HepG2 (cell line): ENCODE results near the gene C6orf15. TPM values are rescaled to one million over a fixed set of nuclear protein-coding genes. Genes with fewer than 3 reads are reported as not detected.

Experiments
- FIP1L1 ChIP-seq: fragments of 200-400 bp; formaldehyde crosslinking; IDR thresholded peaks from 2 replicates; pipeline ENCODE4 v1.6.1; 2018; ENCODE audit warnings: low read depth, mild to moderate bottlenecking, low read length, moderate library complexity, borderline replicate concordance; ENCODE audit not compliant: insufficient read depth
- PRDM15 ChIP-seq: sonication (generic); formaldehyde crosslinking; IDR thresholded peaks from 2 replicates; pipeline ENCODE4 v1.4.0; 2020; ENCODE audit warnings: missing genetic modification reagents
- REPIN1 ChIP-seq: sonication (generic); formaldehyde crosslinking; IDR thresholded peaks from 2 replicates; pipeline ENCODE4 v1.8.0; 2022; ENCODE audit warnings: missing genetic modification reagents, low read depth, mild to moderate bottlenecking, borderline replicate concordance
- SMAD3 ChIP-seq: sonication (generic); formaldehyde crosslinking; IDR thresholded peaks from 2 replicates; pipeline ENCODE4 v1.4.0; 2020; ENCODE audit warnings: missing genetic modification reagents
- ZBTB46 ChIP-seq: sonication (generic); formaldehyde crosslinking; IDR thresholded peaks from 2 replicates; pipeline ENCODE4 v1.4.0; 2020; ENCODE audit warnings: mild to moderate bottlenecking, missing genetic modification reagents, borderline replicate concordance
- ZNF292 ChIP-seq: sonication (generic); formaldehyde crosslinking; IDR thresholded peaks from 2 replicates; pipeline ENCODE4 v1.8.1; 2022; ENCODE audit warnings: mild to moderate bottlenecking, low read depth, missing genetic modification reagents, borderline replicate concordance
- ZNF407 ChIP-seq: sonication (generic); formaldehyde crosslinking; IDR thresholded peaks from one replicate; pipeline ENCODE4 v1.5.1; 2020; ENCODE audit warnings: mild to moderate bottlenecking, missing genetic modification reagents; ENCODE audit errors: not compliant biosample characterization
- ZNF441 ChIP-seq: sonication (generic); formaldehyde crosslinking; IDR thresholded peaks from 2 replicates; pipeline ENCODE4 v1.7.0; 2021; ENCODE audit warnings: missing genetic modification reagents, borderline replicate concordance
- ZNF724P ChIP-seq: sonication (generic); formaldehyde crosslinking; IDR thresholded peaks from 2 replicates; pipeline ENCODE4 v1.8.0; 2022; ENCODE audit warnings: missing genetic modification reagents, borderline replicate concordance
- polyA plus RNA-seq, 8 experiments: library from polyadenylated mRNA; depleted of rRNA in 3 of 8; stranded (reverse) in 7 of 8; unstranded in 1 of 8; fragments of >200 nt; fragmentation: Illumina TruSeq in 4 of 8; extraction: Trizol in 4 of 8; gene quantifications; 2 replicates each; pipeline versions ENCODE4 v1.2.1 to v1.2.3, GENCODE V29; 2011 to 2016; ENCODE audit warnings: low read depth in 4 of 8, missing spikeins in 1 of 8, mixed read lengths in 1 of 8; ENCODE audit not compliant: insufficient read depth in 1 of 8
- total RNA-seq, 5 experiments: library from RNA; depleted of rRNA; stranded (reverse); fragments of >200 nt; fragmentation: Illumina TruSeq; extraction: Trizol; gene quantifications; 2 replicates each; pipeline ENCODE4 v1.2.3, GENCODE V29; 2016; ENCODE audit warnings: low read depth in 1 of 5
- TF ChIP-seq, protein P1 (sequence below): sonication (generic); formaldehyde crosslinking; IDR thresholded peaks from 2 replicates; pipeline ENCODE4 v1.5.0; 2020; ENCODE audit warnings: missing genetic modification reagents, mild to moderate bottlenecking, borderline replicate concordance
- TF ChIP-seq, protein P2 (sequence below): sonication (generic); formaldehyde crosslinking; IDR thresholded peaks from 2 replicates; pipeline ENCODE4 v1.4.0; 2020; ENCODE audit warnings: missing genetic modification reagents

The C6orf15 gene
- total and polyA plus RNA-seq, 2 of the 13 experiments (the other 11 are each of a cell fraction or from before 2014, with no cell fraction given) = not detected

DNA sequence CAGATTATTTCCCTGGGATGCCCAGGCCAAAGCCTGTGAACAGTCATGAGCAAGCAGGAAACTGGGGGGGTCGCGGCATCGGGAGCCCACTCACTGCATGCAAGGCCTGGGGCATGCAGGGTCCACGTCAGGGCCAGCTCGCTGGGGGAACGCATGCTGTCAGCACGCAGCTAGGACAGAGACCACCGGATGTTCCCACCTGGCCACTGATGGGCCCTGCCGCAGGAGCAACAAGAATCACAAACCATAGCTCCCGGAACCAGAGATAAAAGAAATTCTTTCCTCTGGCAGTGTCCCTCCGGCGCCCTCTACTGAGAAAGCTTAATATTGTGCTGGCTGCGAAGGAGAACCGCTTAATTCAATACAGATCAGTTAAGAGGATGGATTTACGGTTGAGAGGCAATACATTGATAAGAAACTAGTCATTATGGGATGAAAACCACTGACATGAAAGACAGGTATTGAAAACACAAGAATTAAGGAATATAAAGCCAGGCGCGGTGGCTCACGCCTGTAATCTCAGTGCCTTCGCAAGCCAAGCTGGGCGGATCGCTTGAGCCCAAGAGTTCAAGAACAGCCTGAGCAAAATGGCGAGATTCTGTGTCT is 32.6 kb downstream of the C6orf15 start (continued):
- TF ChIP-seq, protein P1, sequence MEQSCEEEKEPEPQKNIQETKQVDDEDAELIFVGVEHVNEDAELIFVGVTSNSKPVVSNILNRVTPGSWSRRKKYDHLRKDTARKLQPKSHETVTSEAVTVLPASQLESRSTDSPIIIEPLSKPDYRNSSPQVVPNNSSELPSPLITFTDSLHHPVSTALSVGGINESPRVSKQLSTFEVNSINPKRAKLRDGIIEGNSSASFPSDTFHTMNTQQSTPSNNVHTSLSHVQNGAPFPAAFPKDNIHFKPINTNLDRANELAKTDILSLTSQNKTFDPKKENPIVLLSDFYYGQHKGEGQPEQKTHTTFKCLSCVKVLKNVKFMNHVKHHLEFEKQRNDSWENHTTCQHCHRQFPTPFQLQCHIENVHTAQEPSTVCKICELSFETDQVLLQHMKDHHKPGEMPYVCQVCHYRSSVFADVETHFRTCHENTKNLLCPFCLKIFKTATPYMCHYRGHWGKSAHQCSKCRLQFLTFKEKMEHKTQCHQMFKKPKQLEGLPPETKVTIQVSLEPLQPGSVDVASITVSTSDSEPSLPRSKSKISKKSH (CRISPR knock-in tag) = 0 out of 2 replicates have a peak, but pooled peaks have one; percentile 26
- TF ChIP-seq FIP1L1 (no peak), ZBTB46 (CRISPR knock-in tag) (no peak), ZNF724P (CRISPR knock-in tag) (no peak), ZNF441 (CRISPR knock-in tag) (no peak), SMAD3 (CRISPR knock-in tag) (no peak), PRDM15 (CRISPR knock-in tag) (no peak), ZNF407 (CRISPR knock-in tag) (no peak), ZNF292 (CRISPR knock-in tag) (no peak), REPIN1 (CRISPR knock-in tag) (0 out of 2 replicates have a peak, but pooled peaks have one; percentile 24)
- TF ChIP-seq, protein P2, sequence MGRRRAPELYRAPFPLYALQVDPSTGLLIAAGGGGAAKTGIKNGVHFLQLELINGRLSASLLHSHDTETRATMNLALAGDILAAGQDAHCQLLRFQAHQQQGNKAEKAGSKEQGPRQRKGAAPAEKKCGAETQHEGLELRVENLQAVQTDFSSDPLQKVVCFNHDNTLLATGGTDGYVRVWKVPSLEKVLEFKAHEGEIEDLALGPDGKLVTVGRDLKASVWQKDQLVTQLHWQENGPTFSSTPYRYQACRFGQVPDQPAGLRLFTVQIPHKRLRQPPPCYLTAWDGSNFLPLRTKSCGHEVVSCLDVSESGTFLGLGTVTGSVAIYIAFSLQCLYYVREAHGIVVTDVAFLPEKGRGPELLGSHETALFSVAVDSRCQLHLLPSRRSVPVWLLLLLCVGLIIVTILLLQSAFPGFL (CRISPR knock-in tag) = no peak
